ENCODE measurements around the gene USP13. TPM values are rescaled to one million over a fixed set of nuclear protein-coding genes. Genes with fewer than 3 reads are reported as not detected.
A peak's percentile ranks its signal among the peaks of the same experiment; 100 is the strongest.

USP13 gene
- total and polyA plus RNA-seq, 2 donors (not counting 1 experiment from before 2014, with no cell fraction given), result 1.9 to 13.2 TPM

DNA sequence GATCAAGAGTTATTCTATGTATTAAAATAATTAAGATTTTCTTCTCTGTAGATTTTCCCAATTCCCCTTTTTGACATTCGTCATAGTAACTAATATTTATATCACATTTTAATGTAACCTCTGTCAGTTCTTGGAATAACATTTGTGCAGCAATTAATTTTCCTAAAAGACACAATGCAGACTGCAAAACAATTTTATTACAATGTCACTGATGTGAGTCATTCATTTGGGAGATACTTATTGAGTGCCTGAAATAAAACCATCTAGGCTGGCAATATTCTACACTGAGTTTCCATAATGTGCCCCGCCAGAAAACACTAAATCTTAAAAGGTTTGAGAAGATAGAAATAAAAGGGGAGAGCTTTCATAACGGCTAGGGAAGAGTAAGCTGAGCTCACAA lies 6.7 kb upstream of the USP13 start:
- Histone ChIP-seq H2AFZ (ENCODE audit: insufficient read depth, low read depth, low read length, poor library complexity, severe bottlenecking) (no peak overlapping the region), H3K9me3 (ENCODE audit: control extremely low read depth in 1 of 3, control insufficient read depth in 2 of 3, insufficient read depth in 1 of 3, low read length in 2 of 3) (no peaks in the 10 kb centered on the region), H3K4me3 (ENCODE audit: control extremely low read depth in 1 of 5, extremely low read depth in 1 of 5, insufficient read depth in 1 of 5, low read depth in 2 of 5, low read length in 4 of 5) (no peak overlapping the region), H3K4me1 (ENCODE audit: control insufficient read depth in 2 of 2, insufficient read depth in 2 of 2, low read length in 2 of 2) (peaks cover 0 to 3% of the 10 kb centered on the region in 2 donors), H3K9ac (ENCODE audit: low read length) (no peak overlapping the region), H3K27ac (ENCODE audit: low read length in 2 of 2) (no peak overlapping the region), H3K27me3 (replicated peaks in 1 of 4; ENCODE audit: control extremely low read depth in 1 of 4, control insufficient read depth in 3 of 4, insufficient read depth in 4 of 4, low read length in 3 of 4) (no peaks in the 10 kb centered on the region), H3K4me2 (replicated peaks; ENCODE audit: low read depth, low read length, poor library complexity, severe bottlenecking) (no peak overlapping the region), H3K79me2 (ENCODE audit: control insufficient read depth, insufficient read depth, low read length) (no peaks in the 10 kb centered on the region), H4K20me1 (ENCODE audit: control insufficient read depth, insufficient read depth, low read length, poor library complexity, severe bottlenecking) (no peaks in the 10 kb centered on the region), H3K36me3 (replicated peaks in 1 of 2; ENCODE audit: control extremely low read depth in 1 of 2, control insufficient read depth in 1 of 2, extremely low read depth in 1 of 2, insufficient read depth in 2 of 2, low read length in 1 of 2) (no peaks in the 10 kb centered on the region)
- H3K27me3 Mint-ChIP-seq, result no peaks in the 10 kb centered on the region
- no peak for TF ChIP-seq CTCF (IDR thresholded peaks at IDR 0.05)
- TF ChIP-seq EZH2 (IDR thresholded peaks at IDR 0.05; ENCODE audit: borderline replicate concordance, insufficient read depth, low read depth, low read length, poor library complexity, severe bottlenecking), result no peak
- WGBS (ENCODE audit: insufficient coverage), result 100% methylated on average over 1 of the region's 3 CpGs
- ATAC-seq (ENCODE audit: low read depth) (no peak), DNase-seq (no peak)
- CTCF ChIA-PET, result no interaction called here
- POLR2A ChIA-PET, result no interaction called here
- H3K4me3 Mint-ChIP-seq, result no peak overlapping the region
- no peak overlapping the region for H3K27ac Mint-ChIP-seq
- intact Hi-C loops (cut with micrococcal nuclease), result no loop called here
- H3K4me1 Mint-ChIP-seq, result peaks cover 2% of the 10 kb centered on the region
- no peaks in the 10 kb centered on the region for H3K9me3 Mint-ChIP-seq (ENCODE audit: insufficient read depth)

- intact Hi-C loops (cut with micrococcal nuclease), result loop anchor here (2.0 to 5.0 kb wide), 8 partner anchors 89 to 1337 kb away; partner anchors contain the start of genes ACTL6A, DNAJC19, FXR1 and MFN1
- Histone ChIP-seq H2AFZ (ENCODE audit: insufficient read depth, low read depth, low read length, poor library complexity, severe bottlenecking) (peak overlapping the region; percentile 74), H3K4me2 (replicated peaks; ENCODE audit: low read depth, low read length, poor library complexity, severe bottlenecking) (peak overlapping the region; percentile 80), H3K9ac (ENCODE audit: low read length) (peak overlapping the region; percentile 70), H3K36me3 (replicated peaks in 1 of 2; ENCODE audit: control extremely low read depth in 1 of 2, control insufficient read depth in 1 of 2, extremely low read depth in 1 of 2, insufficient read depth in 2 of 2, low read length in 1 of 2) (no peaks in the 10 kb centered on the region), H3K9me3 (ENCODE audit: control extremely low read depth in 1 of 3, control insufficient read depth in 2 of 3, insufficient read depth in 1 of 3, low read length in 2 of 3) (no peaks in the 10 kb centered on the region), H3K4me3 (ENCODE audit: control extremely low read depth in 1 of 5, extremely low read depth in 1 of 5, insufficient read depth in 1 of 5, low read depth in 2 of 5, low read length in 4 of 5) (peak overlapping the region; percentile 39 to 88 (median 69)), H4K20me1 (ENCODE audit: control insufficient read depth, insufficient read depth, low read length, poor library complexity, severe bottlenecking) (no peaks in the 10 kb centered on the region), H3K79me2 (ENCODE audit: control insufficient read depth, insufficient read depth, low read length) (peaks cover 22% of the 10 kb centered on the region), H3K27ac (ENCODE audit: low read length in 2 of 2) (peak overlapping the region in 1 of 2 donors; percentile 66), H3K27me3 (replicated peaks in 1 of 4; ENCODE audit: control extremely low read depth in 1 of 4, control insufficient read depth in 3 of 4, insufficient read depth in 4 of 4, low read length in 3 of 4) (no peaks in the 10 kb centered on the region), H3K4me1 (ENCODE audit: control insufficient read depth in 2 of 2, insufficient read depth in 2 of 2, low read length in 2 of 2) (peaks cover 10 to 19% of the 10 kb centered on the region in 2 donors)
- POLR2A ChIA-PET, result no interaction called here
- 56% methylated on average over 4 of the region's 11 CpGs for WGBS (ENCODE audit: insufficient coverage)
- CTCF ChIA-PET, result interaction anchor here (0.9 kb wide), 1 partner anchor 45 kb away, joined by 3 read pairs; no protein-coding TSS in a partner anchor
- DNase-seq (peak; percentile 4), ATAC-seq (ENCODE audit: low read depth) (no peak)
- no peaks in the 10 kb centered on the region for H3K9me3 Mint-ChIP-seq (ENCODE audit: insufficient read depth)
- H3K27ac Mint-ChIP-seq, result peak overlapping the region; percentile 54
- no peaks in the 10 kb centered on the region for H3K27me3 Mint-ChIP-seq
- no peak for TF ChIP-seq CTCF (IDR thresholded peaks at IDR 0.05)
- TF ChIP-seq EZH2 (IDR thresholded peaks at IDR 0.05; ENCODE audit: borderline replicate concordance, insufficient read depth, low read depth, low read length, poor library complexity, severe bottlenecking), result no peak
- H3K4me1 Mint-ChIP-seq, result peaks cover 28% of the 10 kb centered on the region
- H3K4me3 Mint-ChIP-seq, result peak overlapping the region; percentile 96
Measured at GRCh38 chr3:179651687-179652446, 973 bp upstream of the USP13 start.
